OCI-LY7 (cell line): ENCODE data around the gene PLA2G12A. TPM values are rescaled to one million over a fixed set of nuclear protein-coding genes. Genes with fewer than 3 reads are reported as not detected.

Source experiments
- BruUV-seq: library from RNA; stranded (reverse); fragments of 400-500 nt; replicated peaks from 2 replicates; lab custom pipeline; 2021; lab: Mats Ljungman, UMichigan
- CTCF ChIA-PET: fragments of 300-600 bp; sonication (Branson Sonifier 250); formaldehyde crosslinking; loops from one replicate; lab custom pipeline; 2022; ENCODE audit warnings: antibody characterized with exemption; ENCODE audit not compliant: unreplicated experiment; lab: Charles Lee
- POLR2A ChIA-PET: fragments of 300-600 bp; sonication (Branson Sonifier 250); formaldehyde crosslinking; loops from one replicate; lab custom pipeline; 2022; ENCODE audit warnings: antibody characterized with exemption; lab: Charles Lee
- DNase-seq: peaks from one replicate; pipeline ENCODE4 v3.0.0-alpha.2; 2015; ENCODE audit warnings: low spot score
- H2AFZ ChIP-seq: fragments of 200-600 bp; sonication (generic), shearing (Covaris generic); 2 replicates; pipeline ENCODE4 v1.6.1; 2014; ENCODE audit warnings: mild to moderate bottlenecking, antibody characterized with exemption, low read length, moderate library complexity
- H3K27ac ChIP-seq: fragments of 200-600 bp; sonication (generic); 2 replicates; pipeline ENCODE4 v1.5.1; 2014; ENCODE audit warnings: mixed run types, low read depth, mild to moderate bottlenecking, moderate library complexity, low read length, inconsistent platforms; ENCODE audit not compliant: poor library complexity, severe bottlenecking
- H3K36me3 ChIP-seq: fragments of 200-600 bp; sonication (generic); 2 replicates; pipeline ENCODE4 v1.6.1; 2014; ENCODE audit warnings: mild to moderate bottlenecking, antibody characterized with exemption, low read length, moderate library complexity, mixed read lengths; ENCODE audit not compliant: insufficient read depth
- H3K4me1 ChIP-seq: fragments of 200-600 bp; sonication (generic); 2 replicates; pipeline ENCODE4 v1.5.1; 2014; ENCODE audit warnings: mild to moderate bottlenecking, low read length; ENCODE audit not compliant: insufficient read depth, poor library complexity, severe bottlenecking
- H3K4me2 ChIP-seq: fragments of 200-600 bp; sonication (generic); 2 replicates; pipeline ENCODE4 v1.6.1; 2014; ENCODE audit warnings: mild to moderate bottlenecking, low read length
- H3K4me3 ChIP-seq: fragments of 200-600 bp; sonication (generic); 2 replicates; pipeline ENCODE4 v1.5.1; 2014; ENCODE audit warnings: mild to moderate bottlenecking, low read depth, low read length; ENCODE audit not compliant: poor library complexity, severe bottlenecking
- H3K79me2 ChIP-seq: fragments of 200-600 bp; sonication (generic); 2 replicates; pipeline ENCODE4 v1.6.1; 2016; ENCODE audit warnings: low read depth, mild to moderate bottlenecking, low read length, moderate library complexity, mixed read lengths; ENCODE audit not compliant: insufficient read depth
- H3K9me2 ChIP-seq: fragments of 200-600 bp; sonication (generic); 2 replicates; pipeline ENCODE4 v1.6.1; 2016; ENCODE audit warnings: mild to moderate bottlenecking, low read length, mixed read lengths; ENCODE audit not compliant: insufficient read depth
- H3K9me3 ChIP-seq: fragments of 200-600 bp; sonication (generic); 2 replicates; pipeline ENCODE4 v1.6.1; 2014; ENCODE audit warnings: mild to moderate bottlenecking, mixed run types, low read length, mixed read lengths
- H4K20me1 ChIP-seq: fragments of 200-600 bp; sonication (generic); 2 replicates; pipeline ENCODE4 v1.6.1; 2014; ENCODE audit warnings: mild to moderate bottlenecking, antibody characterized with exemption, low read length, moderate library complexity, mixed read lengths; ENCODE audit not compliant: insufficient read depth
- EZH2phosphoT487 ChIP-seq: fragments of 200-600 bp; sonication (generic); IDR thresholded peaks from 2 replicates; pipeline ENCODE4 v1.6.1; 2018; ENCODE audit warnings: low read depth, borderline replicate concordance, mild to moderate bottlenecking, mixed run types, antibody characterized with exemption, low read length, moderate library complexity, mixed read lengths
- intact Hi-C: fragments of 100-400 bp; cut with micrococcal nuclease; formaldehyde crosslinking; loops from one replicate; pipeline ENCODE4 v1.10.0; 2022; ENCODE audit not compliant: unreplicated experiment
- total RNA-seq, 2 experiments: library from RNA; depleted of rRNA in 1 of 2; stranded (reverse); fragments of >200 nt in 1 of 2; shearing (Covaris generic) in 1 of 2; gene quantifications; 2 replicates each; pipeline ENCODE4 v1.2.3, GENCODE V29; 2014 to 2022
- TF ChIP-seq, protein P1 (sequence below): fragments of 200-600 bp; sonication (generic); conservative IDR thresholded peaks from 2 replicates; pipeline ENCODE4 v1.5.1; 2014; ENCODE audit warnings: mild to moderate bottlenecking, antibody characterized with exemption, low read length, moderate library complexity, mixed read lengths

Gene PLA2G12A
- total RNA-seq, 2 experiments from 2014 or later, result 18.1 to 35.9 TPM

DNA sequence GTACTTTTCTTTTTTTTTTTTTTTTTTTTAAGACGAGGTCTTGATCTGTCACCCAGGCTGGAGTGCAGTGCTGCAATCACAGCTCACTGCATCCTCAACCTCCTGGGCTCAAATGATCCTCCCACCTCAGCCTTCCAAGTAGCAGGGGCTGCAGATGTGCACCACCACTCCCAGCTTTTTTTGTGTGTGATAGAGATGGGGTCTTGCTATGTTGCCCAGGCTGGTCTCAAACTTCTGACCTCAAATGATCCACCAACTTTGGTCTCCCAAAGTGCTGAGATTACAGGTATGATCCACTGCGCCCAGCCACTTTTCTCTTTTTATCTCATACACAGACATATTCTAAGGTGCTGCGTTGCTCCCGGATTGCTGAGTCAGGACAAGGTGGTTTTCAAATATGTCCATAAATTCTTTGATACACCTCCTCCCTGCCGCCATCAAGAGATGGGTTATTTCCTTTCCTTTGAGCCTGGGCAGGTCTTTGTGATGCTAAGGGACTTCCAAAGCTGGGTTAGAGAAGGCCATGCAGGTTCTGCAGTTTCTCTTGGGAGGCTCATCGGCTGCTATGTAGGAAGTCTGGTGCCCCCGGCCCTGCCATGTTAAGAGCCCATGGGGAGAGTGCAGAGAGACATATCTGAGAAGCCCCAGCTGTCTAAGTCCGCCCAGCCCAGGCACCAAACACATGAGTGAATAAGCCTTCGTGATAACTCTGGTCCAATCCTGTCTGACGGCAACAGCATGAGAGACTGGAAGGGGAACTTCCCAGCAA is 8.4 kb upstream of the PLA2G12A start:
- H3K4me2 ChIP-seq, result no peak overlapping the region

DNA sequence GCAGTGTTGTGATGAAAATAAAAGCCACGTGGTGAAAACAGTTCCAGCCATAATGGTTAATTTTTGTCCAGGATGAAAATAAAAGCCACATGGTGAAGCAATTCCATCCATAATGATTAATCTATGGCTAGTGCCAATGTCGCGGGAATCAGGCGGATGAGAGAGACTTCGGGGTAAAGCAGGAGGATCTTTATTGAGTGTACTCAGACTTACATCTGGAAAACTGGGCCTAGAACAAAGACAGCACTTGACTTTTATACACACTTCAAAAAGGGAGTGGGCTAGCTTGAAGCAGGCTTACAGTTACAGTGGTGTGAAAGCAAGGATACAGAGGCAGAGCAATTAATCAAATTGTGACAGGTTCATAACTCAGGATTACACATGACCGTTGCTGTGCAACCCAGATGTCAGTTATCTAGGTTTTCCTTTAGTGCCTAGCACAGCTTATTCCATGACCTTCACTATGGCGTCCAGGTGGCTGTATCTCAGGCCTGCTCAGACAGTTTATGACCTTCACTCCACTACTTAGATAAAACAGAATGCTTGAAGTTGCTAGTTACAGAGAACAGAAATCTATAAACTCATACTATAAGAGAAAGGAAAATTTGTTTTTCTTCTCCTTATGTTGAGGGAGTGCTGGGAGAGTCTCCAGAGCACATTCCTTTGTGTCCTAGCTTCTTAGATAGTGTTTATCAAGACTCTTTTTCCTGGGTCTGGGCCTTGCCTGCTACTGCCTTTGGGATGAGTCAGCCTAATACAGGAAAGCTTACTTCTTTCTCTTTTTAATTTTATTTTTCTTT is 5.9 kb upstream of the PLA2G12A start:
- no peak for TF ChIP-seq EZH2phosphoT487
- TF ChIP-seq, protein P1, sequence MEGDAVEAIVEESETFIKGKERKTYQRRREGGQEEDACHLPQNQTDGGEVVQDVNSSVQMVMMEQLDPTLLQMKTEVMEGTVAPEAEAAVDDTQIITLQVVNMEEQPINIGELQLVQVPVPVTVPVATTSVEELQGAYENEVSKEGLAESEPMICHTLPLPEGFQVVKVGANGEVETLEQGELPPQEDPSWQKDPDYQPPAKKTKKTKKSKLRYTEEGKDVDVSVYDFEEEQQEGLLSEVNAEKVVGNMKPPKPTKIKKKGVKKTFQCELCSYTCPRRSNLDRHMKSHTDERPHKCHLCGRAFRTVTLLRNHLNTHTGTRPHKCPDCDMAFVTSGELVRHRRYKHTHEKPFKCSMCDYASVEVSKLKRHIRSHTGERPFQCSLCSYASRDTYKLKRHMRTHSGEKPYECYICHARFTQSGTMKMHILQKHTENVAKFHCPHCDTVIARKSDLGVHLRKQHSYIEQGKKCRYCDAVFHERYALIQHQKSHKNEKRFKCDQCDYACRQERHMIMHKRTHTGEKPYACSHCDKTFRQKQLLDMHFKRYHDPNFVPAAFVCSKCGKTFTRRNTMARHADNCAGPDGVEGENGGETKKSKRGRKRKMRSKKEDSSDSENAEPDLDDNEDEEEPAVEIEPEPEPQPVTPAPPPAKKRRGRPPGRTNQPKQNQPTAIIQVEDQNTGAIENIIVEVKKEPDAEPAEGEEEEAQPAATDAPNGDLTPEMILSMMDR, result no peak
- CTCF ChIA-PET, result no interaction called here
- Histone ChIP-seq H4K20me1 (no peaks in the 10 kb centered on the region), H3K4me3 (no peak overlapping the region), H3K79me2 (no peaks in the 10 kb centered on the region), H3K4me1 (no peaks in the 10 kb centered on the region), H3K36me3 (no peaks in the 10 kb centered on the region), H2AFZ (no peak overlapping the region), H3K9me2 (no peaks in the 10 kb centered on the region), H3K9me3 (no peaks in the 10 kb centered on the region), H3K4me2 (no peak overlapping the region), H3K27ac (no peak overlapping the region)
- POLR2A ChIA-PET, result no interaction called here
- no peak for DNase-seq
- BruUV-seq, result no TSS peak
- intact Hi-C loops, result no loop called here

More for the DNA sequence above, 8.4 kb upstream of the PLA2G12A start:
- POLR2A ChIA-PET, result no interaction called here
- Histone ChIP-seq H3K9me3 (no peaks in the 10 kb centered on the region), H4K20me1 (no peaks in the 10 kb centered on the region), H3K4me1 (no peaks in the 10 kb centered on the region), H3K4me3 (no peak overlapping the region), H3K36me3 (no peaks in the 10 kb centered on the region), H2AFZ (no peak overlapping the region), H3K79me2 (no peaks in the 10 kb centered on the region), H3K27ac (no peak overlapping the region), H3K9me2 (no peaks in the 10 kb centered on the region)
- intact Hi-C loops, result no loop called here
- no TSS peak for BruUV-seq
- TF ChIP-seq EZH2phosphoT487, result no peak
- TF ChIP-seq, protein P1, result no peak
- CTCF ChIA-PET, result no interaction called here
- DNase-seq, result no peak
